GM20431 (cell line): ENCODE data around the gene HIRA.
"Not testable (repeated sequence)": the region's sequence is repeated elsewhere in the genome, so short reads cannot be mapped to it uniquely, and the experiment has no call there.

Experiments
- in situ Hi-C: fragments of 300-500 bp; cut with MseI, MboI; formaldehyde crosslinking; loops from one replicate; pipeline ENCODE4 v1.15.0; 2020; ENCODE audit warnings: low sequenced_read_pairs; ENCODE audit not compliant: unreplicated experiment

HIRA gene

DNA sequence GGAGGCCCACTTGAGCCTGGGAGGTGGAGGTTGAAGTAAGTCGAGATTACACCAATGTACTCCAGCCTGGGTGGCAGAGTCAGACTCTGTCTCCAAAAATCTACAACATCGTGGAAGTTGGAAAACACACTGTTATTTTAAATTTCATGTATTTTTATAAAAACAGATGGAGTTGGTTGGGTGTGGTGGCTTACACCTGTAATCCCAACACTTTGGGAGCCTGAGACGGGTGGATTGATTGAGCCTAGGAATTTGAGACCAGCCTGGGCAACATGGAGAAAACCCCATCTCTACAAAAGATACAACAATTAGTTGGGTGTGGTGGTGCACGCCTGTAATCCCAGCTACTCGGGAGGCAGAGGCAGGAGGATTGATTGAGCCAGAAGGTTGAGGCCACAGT lies 88.1 kb downstream of the HIRA start:
- in situ Hi-C loops = no loop called here

DNA sequence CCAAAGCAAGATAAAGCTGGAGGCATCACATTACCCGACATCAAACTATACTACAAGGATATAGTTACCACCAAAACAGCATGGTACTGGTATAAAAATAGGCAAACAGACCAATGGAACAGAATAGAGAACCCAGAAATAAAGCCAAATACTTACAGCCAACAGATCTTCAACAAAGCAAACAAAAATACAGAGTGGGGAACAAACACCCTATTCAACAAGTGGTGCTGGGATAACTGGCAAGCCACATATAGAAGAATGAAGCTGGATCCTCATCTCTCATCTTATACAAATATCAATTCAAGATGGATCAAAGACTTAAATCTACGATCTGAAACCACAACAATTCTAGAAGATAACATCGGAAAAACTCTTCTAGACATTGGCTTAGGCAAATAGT lies 90.0 kb downstream of the HIRA start:
- in situ Hi-C loops = no loop called here

DNA sequence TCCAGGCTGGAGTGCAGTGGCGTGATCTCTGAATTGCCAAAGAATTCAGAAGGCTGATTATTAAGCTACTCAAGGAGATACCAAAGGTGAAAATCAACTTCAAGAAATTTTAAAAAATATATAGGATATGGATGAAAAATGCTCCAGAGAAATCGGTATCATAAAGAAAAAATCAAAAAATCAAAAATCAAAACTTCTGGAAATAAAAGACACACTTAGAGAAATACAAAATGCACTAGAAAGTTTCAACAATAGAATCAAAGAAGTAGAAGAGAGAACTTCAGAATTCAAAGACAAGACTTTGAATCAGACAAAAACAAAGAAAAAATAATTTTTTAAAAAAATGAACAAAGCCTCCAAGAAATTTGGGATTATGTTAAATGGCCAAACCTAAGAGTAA lies 94.4 kb downstream of the HIRA start:
- in situ Hi-C loops = no loop called here

DNA sequence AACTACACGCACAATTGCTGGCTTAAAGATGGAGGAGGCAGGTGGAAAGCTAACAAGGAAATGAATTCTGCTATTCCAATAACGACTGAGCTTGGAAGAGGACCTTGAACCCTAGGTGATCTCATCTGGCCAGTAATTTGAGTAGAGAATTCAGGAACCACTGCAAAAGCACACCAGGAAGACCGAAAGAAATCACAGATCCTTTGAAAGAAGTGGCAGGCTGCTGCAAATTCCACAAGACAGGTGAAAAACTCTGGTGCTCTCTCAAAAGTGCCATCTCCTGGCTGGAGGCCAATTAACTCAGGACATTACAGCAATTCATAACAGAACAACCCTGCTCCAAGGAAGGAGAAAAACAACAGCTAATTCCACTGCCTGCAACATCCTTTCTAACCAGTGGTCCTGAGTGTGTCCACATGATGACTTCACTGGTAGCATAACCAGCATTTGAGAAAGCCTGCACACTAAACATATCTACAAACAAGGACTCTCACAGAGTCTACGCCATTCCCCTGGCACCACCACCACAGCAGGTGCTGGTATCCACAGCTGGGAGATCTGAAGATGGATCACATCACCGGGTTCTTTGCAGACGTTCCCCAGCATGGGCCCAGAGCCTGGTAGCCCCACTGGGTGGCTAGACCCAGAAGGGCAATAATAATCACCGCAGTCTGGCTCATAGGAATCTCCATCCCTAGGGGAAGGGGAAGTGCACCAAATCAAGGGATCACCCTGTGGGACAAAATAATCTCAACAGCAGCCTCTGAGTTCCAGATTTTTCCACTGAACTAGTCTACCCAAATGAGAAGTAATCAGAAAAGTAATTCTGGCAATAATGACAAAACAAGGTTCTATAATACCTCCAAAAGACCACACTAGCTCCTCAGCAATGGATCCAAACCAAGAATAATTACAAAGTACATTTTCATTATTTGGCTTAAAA lies 95.1 kb downstream of the HIRA start:
- in situ Hi-C loops = no loop called here

DNA sequence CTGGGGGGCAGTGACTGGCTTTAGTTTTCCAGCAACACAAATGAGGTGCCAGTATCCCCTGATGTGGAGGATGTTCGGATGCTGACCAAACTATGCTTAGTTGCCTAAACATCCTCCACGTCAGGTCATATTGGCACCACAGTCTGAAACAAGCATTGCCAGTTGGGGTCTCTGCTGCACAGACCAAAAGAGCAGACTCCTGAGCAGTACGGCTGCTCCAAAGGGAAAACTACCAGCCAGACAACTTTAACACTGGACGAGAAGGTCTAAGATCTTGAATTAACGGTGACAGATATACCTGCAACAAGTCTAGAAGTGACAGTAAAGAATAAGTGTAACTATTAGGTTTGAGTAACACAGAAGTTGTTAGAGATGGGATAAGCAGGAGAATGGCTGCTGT lies 99.6 kb downstream of the HIRA start:
- in situ Hi-C loops = no loop called here

DNA sequence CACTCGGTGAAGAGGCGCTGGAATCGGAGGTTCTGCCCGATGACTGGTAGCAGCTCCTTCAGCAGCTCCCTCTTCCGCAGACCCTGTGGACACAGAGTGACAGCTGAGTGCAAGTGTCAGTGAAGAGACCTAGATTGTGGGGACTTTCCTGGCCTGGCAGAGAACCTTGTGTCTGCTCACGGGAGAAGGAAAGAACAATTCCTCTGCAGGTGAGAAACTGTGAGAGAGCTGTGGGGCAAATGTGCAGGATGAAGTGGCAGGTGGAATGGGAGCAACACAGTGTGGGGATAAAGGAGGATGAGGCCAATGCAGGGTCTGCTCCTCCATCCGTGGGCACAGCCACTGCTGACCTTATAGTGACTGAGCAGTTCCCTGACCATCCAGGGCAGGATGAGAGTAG lies 100.1 kb downstream of the HIRA start:
- in situ Hi-C loops = no loop called here

DNA sequence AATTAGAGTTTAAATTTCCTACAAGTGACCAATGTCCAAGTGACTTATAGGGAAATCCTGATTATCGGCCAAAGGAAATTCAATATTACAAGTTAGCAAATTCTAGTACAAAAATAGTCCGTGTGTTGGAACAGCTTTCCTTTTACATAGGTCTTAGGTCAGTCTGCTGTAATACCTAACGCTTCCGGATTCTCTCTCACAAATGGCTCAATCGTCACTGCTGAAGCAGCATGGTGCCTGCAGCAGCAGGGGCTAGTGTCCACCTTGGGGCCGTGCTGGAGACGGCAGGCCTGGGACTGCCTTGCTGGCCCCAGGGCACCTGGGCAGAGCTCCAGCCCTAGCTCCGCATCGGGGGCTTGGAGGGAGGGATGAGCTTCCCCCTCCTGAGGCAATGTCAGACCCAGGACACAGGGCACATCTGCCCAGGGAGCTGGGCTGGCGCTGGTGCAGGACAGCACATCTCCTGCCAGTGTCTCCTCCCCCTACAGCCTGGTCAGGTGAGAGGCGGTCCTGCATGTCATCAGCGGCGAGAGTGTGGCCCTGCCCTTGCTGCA lies 100.6 kb downstream of the HIRA start:
- in situ Hi-C loops = no loop called here

DNA sequence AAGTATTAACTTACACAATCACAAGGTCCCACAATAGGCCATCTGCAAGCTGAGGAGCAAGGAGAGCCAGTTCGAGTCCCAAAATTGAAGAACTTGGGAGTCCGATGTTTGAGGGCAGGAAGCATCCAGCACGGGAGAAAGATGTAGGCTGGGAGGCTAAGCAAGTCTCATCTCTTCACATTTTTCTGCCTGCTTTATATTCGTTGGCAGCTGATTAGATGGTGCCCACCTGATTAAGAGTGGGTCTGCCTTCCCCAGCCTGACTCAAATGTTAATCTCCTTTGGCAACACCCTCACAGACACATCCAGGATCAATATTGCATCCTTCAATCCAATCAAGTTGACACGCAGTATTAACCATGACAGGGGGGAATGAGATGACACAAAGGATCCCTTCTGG lies 101.3 kb downstream of the HIRA start:
- in situ Hi-C loops = not testable (repeated sequence)

DNA sequence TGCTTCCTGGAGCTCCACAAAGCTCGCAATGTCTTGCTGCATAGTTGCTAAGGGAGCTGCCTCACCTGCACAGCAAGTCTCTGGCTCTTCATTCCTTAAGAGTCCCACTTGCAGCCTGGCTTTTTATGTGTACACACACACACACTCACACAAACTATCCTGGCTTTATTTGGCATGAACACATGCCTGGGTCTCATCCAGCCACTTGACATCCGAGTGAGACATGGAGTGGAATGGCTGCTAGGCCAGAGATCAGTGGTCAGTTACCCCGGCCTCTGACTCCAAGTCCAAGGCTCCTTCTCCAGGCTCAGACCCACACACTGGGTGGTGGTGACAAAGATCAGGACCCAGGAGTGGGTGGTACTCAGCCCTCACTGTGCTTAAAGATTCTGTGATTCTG lies 102.1 kb downstream of the HIRA start:
- in situ Hi-C loops = no loop called here

DNA sequence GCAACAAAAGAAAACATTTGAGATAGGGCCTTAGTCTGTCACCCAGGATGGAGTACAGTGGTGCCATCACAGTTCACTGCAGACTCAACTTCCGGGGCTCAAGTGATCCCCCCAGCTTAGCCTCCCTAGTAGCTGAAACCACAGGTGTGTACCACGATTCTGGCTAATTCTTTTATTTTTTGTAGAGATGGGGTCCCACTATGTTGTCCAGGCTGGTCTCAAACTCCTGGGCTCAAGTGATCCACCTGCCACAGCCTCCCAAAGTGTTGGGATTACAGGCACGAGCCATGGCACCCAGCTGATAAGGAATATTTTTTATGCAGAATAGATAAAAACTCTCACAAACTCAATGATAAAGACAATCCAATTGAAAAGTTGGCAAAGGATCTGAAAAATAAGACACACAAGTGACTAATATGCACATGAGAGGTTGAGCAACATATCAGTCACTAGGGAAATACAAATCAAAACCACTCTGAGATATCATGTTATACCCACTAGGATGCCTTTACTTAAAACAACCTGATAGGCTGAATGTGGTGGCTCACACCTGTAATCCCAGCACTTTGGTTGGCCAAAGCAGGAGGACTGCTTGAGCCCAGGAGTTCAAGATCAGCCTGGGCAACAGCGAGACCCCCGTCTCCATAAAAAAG lies 106.1 kb downstream of the HIRA start:
- in situ Hi-C loops = no loop called here

DNA sequence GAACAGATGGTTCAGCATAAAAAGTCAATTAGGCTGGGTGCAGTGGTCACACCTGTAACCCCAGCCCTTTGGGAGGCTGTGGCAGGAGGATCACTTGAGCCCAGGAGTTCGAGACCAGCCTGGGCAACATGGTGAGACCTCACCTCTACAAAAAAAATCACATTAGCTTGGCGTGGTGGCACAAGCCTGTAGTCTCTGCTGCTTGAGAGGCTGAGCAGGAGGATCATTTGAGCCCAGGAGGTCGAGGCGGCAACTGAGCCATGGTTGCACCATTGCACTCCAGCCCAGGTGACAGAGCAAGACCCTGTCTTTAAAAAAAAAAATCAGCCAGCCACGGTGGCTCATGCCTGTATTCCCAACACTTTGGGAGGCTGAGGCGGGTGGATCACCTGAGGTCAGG lies 108.1 kb downstream of the HIRA start:
- in situ Hi-C loops = not testable (repeated sequence)

DNA sequence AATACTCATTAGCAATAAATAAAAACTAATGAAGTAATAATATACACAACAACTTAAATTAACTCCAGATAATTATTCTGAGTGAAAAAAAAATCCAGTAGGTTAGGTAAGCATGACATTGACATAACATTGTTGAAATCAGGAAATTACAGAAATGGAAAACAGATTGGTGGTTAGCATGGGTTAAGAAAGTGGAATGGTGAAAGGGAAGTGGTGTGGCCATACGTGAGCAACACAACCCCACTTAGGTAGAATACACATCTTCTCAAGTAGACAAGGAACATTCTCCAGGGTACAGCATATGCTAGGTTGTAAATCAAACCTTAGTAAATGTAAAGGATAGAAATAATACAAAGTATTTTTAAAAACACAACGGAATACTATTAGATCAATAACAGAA lies 109.8 kb downstream of the HIRA start:
- in situ Hi-C loops = no loop called here

DNA sequence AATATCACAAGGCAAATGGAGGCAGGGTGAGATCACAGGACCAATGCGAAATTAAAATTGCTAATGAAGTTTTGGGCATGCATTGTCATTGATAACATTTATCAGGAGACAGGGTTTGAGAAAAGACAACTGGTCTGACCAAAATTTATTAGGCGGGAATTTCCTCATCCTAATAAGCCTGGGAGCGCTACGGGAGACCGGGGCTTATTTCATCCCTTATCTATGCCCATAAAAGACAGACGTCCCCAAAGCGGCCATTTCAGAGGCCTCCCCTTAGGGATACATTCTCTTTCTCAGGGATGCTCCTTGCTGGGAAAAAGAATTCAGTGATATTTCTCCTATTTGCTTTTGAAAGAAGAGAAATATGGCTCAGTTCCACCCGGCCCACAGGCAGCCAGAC lies 111.4 kb downstream of the HIRA start:
- in situ Hi-C loops = not testable (repeated sequence)

DNA sequence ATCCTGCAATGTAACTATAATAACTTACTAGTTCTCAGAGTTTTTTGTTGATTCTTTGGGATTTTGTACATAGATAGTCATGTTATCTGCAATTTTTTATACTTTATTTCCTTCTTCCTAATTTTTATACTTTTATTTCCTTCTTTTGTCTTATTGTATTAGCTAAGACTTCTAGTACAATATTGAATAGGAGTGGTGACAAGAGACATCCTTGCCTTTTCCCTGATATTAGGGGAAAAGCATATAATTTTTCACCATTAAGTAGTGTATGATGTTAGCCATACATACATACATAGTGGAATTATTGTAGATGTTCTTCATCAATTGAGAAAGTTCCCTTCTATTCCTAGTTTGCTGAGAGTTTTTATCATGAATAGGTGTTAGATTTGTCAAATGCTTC lies 112.3 kb downstream of the HIRA start:
- in situ Hi-C loops = no loop called here

DNA sequence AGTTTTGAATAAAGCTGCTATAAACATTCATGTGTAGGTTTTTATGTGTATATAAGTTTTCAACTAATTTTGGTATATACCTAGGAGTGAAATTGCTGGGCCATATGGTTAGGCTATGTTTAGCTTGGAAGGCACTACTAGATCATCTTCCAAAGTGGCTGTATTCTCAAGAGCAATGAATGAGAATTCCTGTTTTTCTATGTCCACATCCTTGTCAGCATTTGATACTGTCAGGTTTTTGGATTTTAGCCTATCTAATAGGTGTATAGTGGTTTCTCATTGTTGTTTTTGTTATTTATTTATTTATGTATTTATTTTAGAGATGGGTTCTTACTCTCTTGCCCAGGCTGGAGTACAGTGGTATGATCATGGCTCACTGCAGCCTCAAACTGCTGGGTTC lies 113.7 kb downstream of the HIRA start:
- in situ Hi-C loops = no loop called here

DNA sequence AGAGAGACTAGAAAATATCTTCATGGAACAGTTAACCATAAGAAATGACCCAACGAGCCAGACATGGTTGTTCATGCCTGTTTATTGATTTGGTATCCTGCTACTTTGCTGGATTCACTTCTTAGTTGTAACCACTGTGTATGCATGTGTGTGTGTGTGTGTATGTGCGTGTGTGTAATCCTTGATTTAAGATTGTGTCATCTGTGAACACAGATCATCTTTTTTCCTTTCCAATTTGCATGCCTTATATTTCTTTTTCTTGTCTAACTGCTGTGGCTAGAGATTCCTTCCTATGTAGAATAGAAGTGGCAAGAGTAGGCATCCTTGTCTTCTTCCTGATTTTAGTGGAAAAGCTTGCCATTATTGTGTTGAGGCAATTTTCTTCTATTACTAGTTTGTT lies 123.7 kb downstream of the HIRA start:
- in situ Hi-C loops = no loop called here

DNA sequence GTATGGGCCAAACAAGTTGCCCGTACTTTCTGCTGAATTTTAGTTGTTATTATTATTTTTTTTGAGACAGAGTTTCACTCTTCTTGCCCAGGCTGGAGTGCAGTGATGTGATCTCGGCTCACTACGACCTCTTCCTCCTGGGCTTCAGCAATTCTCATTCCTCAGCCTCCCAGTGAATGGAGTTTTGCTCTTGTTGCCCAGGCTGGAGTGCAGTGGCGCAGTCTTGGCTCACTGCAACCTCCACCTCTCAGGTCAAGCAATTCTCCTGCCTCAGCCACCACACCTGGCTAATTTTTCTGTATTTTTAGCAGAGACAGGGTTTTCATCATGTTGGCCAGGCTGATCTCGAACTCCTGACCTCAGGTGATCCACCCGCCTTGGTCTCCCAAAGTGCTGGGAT lies 125.0 kb downstream of the HIRA start:
- in situ Hi-C loops = not testable (repeated sequence)

DNA sequence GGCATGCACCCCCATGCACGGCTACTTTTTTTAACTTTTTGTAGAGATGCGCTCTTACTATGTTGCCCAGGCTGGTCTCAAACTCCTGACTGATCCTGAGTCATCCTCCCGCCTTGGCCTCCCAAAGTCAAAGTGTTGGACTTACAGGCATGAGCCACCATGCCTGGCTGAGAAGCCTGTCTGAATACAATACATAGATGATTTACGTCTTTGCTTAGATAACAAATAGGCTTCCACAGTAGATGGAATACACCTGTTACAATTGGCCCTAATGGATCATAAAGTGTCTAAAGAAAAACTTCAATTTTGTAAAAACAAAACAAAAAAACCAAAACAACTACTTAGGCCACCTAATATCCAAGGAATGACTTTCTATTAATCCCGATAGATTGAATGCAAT lies 127.0 kb downstream of the HIRA start:
- in situ Hi-C loops = no loop called here

DNA sequence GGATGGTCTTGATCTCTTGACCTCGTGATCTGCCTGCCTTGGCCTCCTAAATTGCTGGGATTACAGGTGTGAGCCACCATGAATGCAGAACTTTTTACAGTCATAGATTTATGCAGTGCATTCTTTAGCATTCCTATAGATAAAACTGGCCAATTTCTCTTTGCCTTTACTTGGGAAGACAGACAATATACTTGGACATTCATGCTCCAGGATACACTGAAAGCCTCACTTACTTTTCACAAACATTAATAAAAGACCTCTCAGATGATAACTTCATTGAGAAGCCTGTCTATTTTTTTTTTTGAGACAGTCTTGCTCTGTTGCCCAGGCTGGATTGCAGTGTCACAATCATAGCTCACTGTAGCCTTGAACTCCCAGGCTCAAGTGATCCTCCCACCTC lies 127.7 kb downstream of the HIRA start:
- in situ Hi-C loops = no loop called here

DNA sequence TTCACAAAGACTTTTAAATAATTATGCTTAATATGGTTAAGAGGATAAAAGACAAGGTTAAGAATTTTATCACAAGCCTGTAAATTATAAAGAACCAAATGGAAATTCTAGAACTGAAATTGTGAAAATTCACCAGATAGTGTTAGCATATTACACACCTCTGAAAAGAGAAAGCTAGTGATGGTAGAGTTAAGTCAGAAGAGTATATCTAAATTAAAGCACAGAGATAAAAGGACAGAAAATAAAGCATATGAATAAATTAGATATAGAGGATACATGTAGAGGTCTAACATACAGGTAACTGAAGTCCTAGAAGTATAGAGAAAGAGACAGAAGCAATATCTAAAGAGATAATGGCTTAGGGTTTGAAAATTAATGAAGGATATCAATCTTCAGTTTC lies 135.8 kb downstream of the HIRA start:
- in situ Hi-C loops = no loop called here

DNA sequence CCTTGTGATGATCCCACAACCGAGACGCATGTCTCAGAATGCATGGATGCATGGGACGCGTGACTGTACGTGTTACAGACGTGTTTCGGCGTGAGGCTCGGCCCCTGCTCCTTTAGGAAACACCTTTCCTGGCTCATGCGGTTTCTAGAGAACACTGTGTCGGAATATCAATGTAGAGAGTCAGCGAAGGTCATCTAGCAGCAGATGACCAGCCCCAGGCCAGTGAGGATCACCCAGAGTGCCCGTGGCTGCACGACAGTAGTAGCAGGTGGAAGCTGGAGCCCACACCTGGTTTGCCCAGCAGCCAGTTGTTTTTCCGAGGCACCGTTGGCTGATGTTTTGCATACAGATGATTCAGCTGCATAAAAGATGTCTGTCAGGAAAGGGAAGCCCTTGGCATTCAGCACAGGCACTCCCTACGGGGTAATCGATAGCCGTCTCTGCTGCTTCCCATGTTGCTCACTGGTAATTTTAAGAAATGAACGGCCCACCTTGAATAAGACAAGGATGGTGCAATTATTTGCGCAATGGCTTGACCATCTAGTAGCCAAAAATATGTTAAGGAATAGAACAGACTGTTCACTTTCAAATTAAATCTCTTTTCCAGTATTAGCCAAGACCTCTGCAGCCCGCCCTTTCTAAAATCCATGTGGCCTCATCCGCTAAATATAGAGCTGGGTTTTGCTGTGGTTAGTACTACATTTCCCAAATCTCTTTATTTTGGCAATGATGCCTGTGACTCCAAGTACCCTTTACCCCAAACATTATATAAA lies 138.9 kb downstream of the HIRA start:
- in situ Hi-C loops = no loop called here
